ENCODE results near the gene TMEM267.

GRCh38 chr5:43497311-43498104, 13.8 kb upstream of the TMEM267 start:
- TF ChIP-seq CTCF (IDR thresholded peaks at IDR 0.05 in 2 of 3, conservative IDR thresholded peaks at IDR 0.05 in 1 of 3; ENCODE audit: control insufficient read depth in 2 of 3, extremely low read depth in 1 of 3, insufficient read depth in 1 of 3, low read depth in 3 of 3, low read length in 3 of 3): no peak
- TF ChIP-seq POLR2A (IDR thresholded peaks at IDR 0.05; ENCODE audit: low read depth, low read length): no peak
- TF ChIP-seq YY1 (IDR thresholded peaks at IDR 0.05; ENCODE audit: low read depth, low read length): no peak
- no peak for TF ChIP-seq SMAD1 (IDR thresholded peaks at IDR 0.05; ENCODE audit: low read depth, partially characterized antibody)
- TF ChIP-seq IKZF1 (conservative IDR thresholded peaks at IDR 0.05): no peak
- TF ChIP-seq CHD1 (IDR thresholded peaks at IDR 0.05; ENCODE audit: low read depth, low read length): no peak

Data from GM12878 (cell line).